HCT116 (cell line): ENCODE data around the gene PCIF1. TPM values are rescaled to one million over a fixed set of nuclear protein-coding genes. Genes with fewer than 3 reads are reported as not detected.

ENCODE experiments used
- ATAC-seq: fragments of 200-7000 bp; cut with Tn5 transposase; 2 replicates; pipeline ENCODE4 v1.9.1; 2020; ENCODE audit warnings: mild to moderate bottlenecking, moderate library complexity
- BruUV-seq: library from RNA; stranded (reverse); fragments of 400-500 nt; replicated peaks from 2 replicates; lab custom pipeline; 2021; lab: Mats Ljungman, UMichigan
- CTCF ChIA-PET: fragments of 300-600 bp; sonication (Branson Sonifier 250); formaldehyde crosslinking; loops from one replicate; lab custom pipeline; 2021; ENCODE audit warnings: antibody characterized with exemption; lab: Charles Lee
- POLR2A ChIA-PET: fragments of 300-600, 350-600 bp; sonication (Branson Sonifier 250); formaldehyde crosslinking; loops from one replicate; lab custom pipeline; 2021; ENCODE audit warnings: antibody characterized with exemption; lab: Charles Lee
- RAD21 ChIA-PET, 2 experiments: fragments of 300-600 bp; sonication (Branson Sonifier 250); formaldehyde crosslinking; loops; one replicate each; lab custom pipeline; 2023; ENCODE audit warnings: low total read pairs in 2 of 2; ENCODE audit not compliant: uncharacterized antibody in 2 of 2, unreplicated experiment in 2 of 2, low non-redundant PET in 1 of 2; lab: Charles Lee
- DNase-seq: peaks from one replicate; pipeline ENCODE4 v3.0.0-alpha.2; 2010; ENCODE audit warnings: low read depth, low spot score
- H2AFZ ChIP-seq: fragments of 200-600 bp; shearing (Covaris generic), sonication (generic); 2 replicates; pipeline ENCODE4 v1.6.1; 2017; ENCODE audit warnings: low read depth, mixed run types, mixed read lengths, antibody characterized with exemption, low read length; ENCODE audit not compliant: poor library complexity, severe bottlenecking
- H3K27ac ChIP-seq: 2 replicates; pipeline ENCODE4 v1.5.1; 2012; ENCODE audit warnings: low read depth, low read length
- H3K27me3 ChIP-seq: fragments of 200-600 bp; sonication (generic); 2 replicates; pipeline ENCODE4 v1.6.1; 2016; ENCODE audit warnings: mixed run types, low read length, mixed read lengths; ENCODE audit not compliant: insufficient read depth
- H3K36me3 ChIP-seq, 2 experiments: fragments of 200-500 bp in 1 of 2; fragments of 200-600 bp in 1 of 2; sonication (Bioruptor generic) in 1 of 2; sonication (generic) in 1 of 2; 2 replicates each; pipeline versions ENCODE4 v1.5.1 to v1.6.1; 2014 to 2016; ENCODE audit warnings: low read length in 2 of 2, inconsistent platforms in 1 of 2, mixed read lengths in 1 of 2, mixed run types in 1 of 2; ENCODE audit not compliant: insufficient read depth in 2 of 2, control insufficient read depth in 1 of 2
- H3K4me1 ChIP-seq, 2 experiments: fragments of 200-600 bp in 1 of 2; sonication (generic) in 1 of 2; 2 replicates each; pipeline versions ENCODE4 v1.5.1 to v1.6.1; 2012 to 2017; ENCODE audit warnings: low read length in 2 of 2, inconsistent platforms in 1 of 2, mild to moderate bottlenecking in 1 of 2, mixed read lengths in 1 of 2, mixed run types in 1 of 2, moderate library complexity in 1 of 2; ENCODE audit not compliant: insufficient read depth in 2 of 2, control insufficient read depth in 1 of 2
- H3K4me2 ChIP-seq: fragments of 200-600 bp; sonication (generic); 2 replicates; pipeline ENCODE4 v1.6.1; 2017; ENCODE audit warnings: mixed run types, low read length, mixed read lengths
- H3K4me3 ChIP-seq, 2 experiments: fragments of 200-600 bp in 1 of 2; sonication (generic) in 1 of 2; replicated peaks in 1 of 2; 2 replicates each; pipeline ENCODE4 v1.5.1; 2011 to 2016; ENCODE audit warnings: low read length in 2 of 2, control low read depth in 1 of 2, low read depth in 1 of 2, mild to moderate bottlenecking in 1 of 2, mixed read lengths in 1 of 2, mixed run types in 1 of 2
- H3K79me2 ChIP-seq: fragments of 200-600 bp; sonication (generic); 2 replicates; pipeline ENCODE4 v1.6.1; 2017; ENCODE audit warnings: mild to moderate bottlenecking, mixed run types, low read length, moderate library complexity, mixed read lengths; ENCODE audit not compliant: insufficient read depth
- H3K9ac ChIP-seq: fragments of 200-600 bp; sonication (generic); 2 replicates; pipeline ENCODE4 v1.6.1; 2016; ENCODE audit warnings: low read length, mixed read lengths
- H3K9me2 ChIP-seq: fragments of 200-600 bp; sonication (generic), shearing (Covaris generic); 2 replicates; pipeline ENCODE4 v1.6.1; 2017; ENCODE audit warnings: mixed run types, mild to moderate bottlenecking, moderate library complexity; ENCODE audit not compliant: insufficient read depth
- H3K9me3 ChIP-seq, 2 experiments: fragments of 200-500 bp in 1 of 2; fragments of 200-600 bp in 1 of 2; sonication (Bioruptor generic) in 1 of 2; sonication (generic) in 1 of 2; 2 replicates each; pipeline ENCODE4 v1.6.1; 2014 to 2017; ENCODE audit warnings: low read length in 2 of 2, mixed read lengths in 2 of 2, inconsistent platforms in 1 of 2, low read depth in 1 of 2, mild to moderate bottlenecking in 1 of 2, mixed run types in 1 of 2, moderate library complexity in 1 of 2; ENCODE audit not compliant: control insufficient read depth in 1 of 2, insufficient read depth in 1 of 2
- H4K20me1 ChIP-seq: fragments of 200-600 bp; sonication (generic), shearing (Covaris generic); 2 replicates; pipeline ENCODE4 v1.6.1; 2017; ENCODE audit warnings: mixed run types, mild to moderate bottlenecking, moderate library complexity; ENCODE audit not compliant: insufficient read depth
- ATF3 ChIP-seq: IDR thresholded peaks from 2 replicates; pipeline ENCODE4 v1.6.1; 2012
- CBX3 ChIP-seq: IDR thresholded peaks from 2 replicates; pipeline ENCODE4 v1.6.1; 2012; ENCODE audit warnings: low read depth
- CEBPB ChIP-seq: IDR thresholded peaks from 2 replicates; pipeline ENCODE4 v1.6.1; 2012; ENCODE audit warnings: low read depth
- ELF1 ChIP-seq: IDR thresholded peaks from 2 replicates; pipeline ENCODE4 v1.6.1; 2012; ENCODE audit warnings: low read depth, borderline replicate concordance
- EZH2 ChIP-seq: fragments of 200-600 bp; sonication (generic); IDR thresholded peaks from 2 replicates; pipeline ENCODE4 v1.6.1; 2017; ENCODE audit warnings: antibody characterized with exemption, mixed run types
- FOSL1 ChIP-seq: IDR thresholded peaks from 2 replicates; pipeline ENCODE4 v1.6.1; 2012; ENCODE audit warnings: low read depth
- JUND ChIP-seq: IDR thresholded peaks from 2 replicates; pipeline ENCODE4 v1.6.1; 2012
- MAX ChIP-seq: IDR thresholded peaks from 2 replicates; pipeline ENCODE4 v1.6.1; 2012
- POLR2A ChIP-seq: IDR thresholded peaks from 2 replicates; pipeline ENCODE4 v1.7.0; 2011; ENCODE audit warnings: borderline replicate concordance; ENCODE audit not compliant: insufficient read depth, insufficient read length; ENCODE audit errors: extremely low read depth
- RAD21 ChIP-seq: IDR thresholded peaks from 2 replicates; pipeline ENCODE4 v1.6.1; 2012; ENCODE audit warnings: low read depth, mild to moderate bottlenecking
- SIN3A ChIP-seq: IDR thresholded peaks from 2 replicates; pipeline ENCODE4 v1.6.1; 2012; ENCODE audit warnings: low read depth
- SP1 ChIP-seq: IDR thresholded peaks from 2 replicates; pipeline ENCODE4 v1.6.1; 2012; ENCODE audit warnings: low read depth
- SRF ChIP-seq: IDR thresholded peaks from 2 replicates; pipeline ENCODE4 v1.6.1; 2012; ENCODE audit warnings: low read depth
- TCF7L2 ChIP-seq: IDR thresholded peaks from 2 replicates; pipeline ENCODE4 v1.7.0; 2011; ENCODE audit warnings: borderline replicate concordance, inconsistent platforms; ENCODE audit not compliant: insufficient read depth, insufficient read length; ENCODE audit errors: extremely low read depth
- ZBTB33 ChIP-seq: IDR thresholded peaks from 2 replicates; pipeline ENCODE4 v1.6.1; 2011; ENCODE audit warnings: mild to moderate bottlenecking, low read length, moderate library complexity; ENCODE audit not compliant: insufficient replicate concordance; ENCODE audit errors: extremely low read depth
- ZNF274 ChIP-seq: fragments of 200-500 bp; sonication (Bioruptor generic); IDR thresholded peaks from 2 replicates; pipeline ENCODE4 v1.6.1; 2014; ENCODE audit warnings: mild to moderate bottlenecking, low read depth, low read length, inconsistent platforms
- intact Hi-C: fragments of 100-400 bp; cut with micrococcal nuclease; formaldehyde crosslinking; loops from 2 replicates; pipeline ENCODE4 v1.10.0; 2022
- total RNA-seq: library from RNA; stranded (reverse); gene quantifications from one replicate; pipeline ENCODE4 v1.2.1, GENCODE V29; 2021; ENCODE audit not compliant: unreplicated experiment
- TF ChIP-seq, protein P1 (sequence below), 3 experiments: fragments of 200-600 bp in 1 of 3; sonication (generic) in 1 of 3; IDR thresholded peaks in 2 of 3; conservative IDR thresholded peaks in 1 of 3; 2 replicates each; pipeline ENCODE4 v1.5.1; 2012 to 2017; ENCODE audit warnings: low read depth in 2 of 3, low read length in 2 of 3, antibody characterized with exemption in 1 of 3, borderline replicate concordance in 1 of 3, control low read depth in 1 of 3, mild to moderate bottlenecking in 1 of 3, mixed read lengths in 1 of 3, mixed run types in 1 of 3, moderate library complexity in 1 of 3; ENCODE audit not compliant: insufficient read depth in 1 of 3
- TF ChIP-seq, protein P2 (sequence below): IDR thresholded peaks from 2 replicates; pipeline ENCODE4 v1.6.1; 2012; ENCODE audit warnings: low read depth

Gene PCIF1
- total RNA-seq, 1 experiment from 2014 or later = 31.8 TPM

- Histone ChIP-seq H3K9me3 (no peaks in the 10 kb centered on the region), H3K4me1 (peaks cover 11 to 24% of the 10 kb centered on the region in 2 experiments; a peak in 3 of 4 replicates), H3K9me2 (no peaks in the 10 kb centered on the region), H2AFZ (peak within 1 kb of the TSS; percentile 52), H3K79me2 (peaks cover 28% of the 10 kb centered on the region), H3K4me3 (peak within 1 kb of the TSS; percentile 94 to 97), H3K4me2 (peak within 1 kb of the TSS; percentile 76), H3K27ac (peak within 1 kb of the TSS; percentile 100), H3K27me3 (no peaks in the 10 kb centered on the region), H4K20me1 (no peaks in the 10 kb centered on the region), H3K36me3 (peaks cover 12 to 26% of the 10 kb centered on the region in 2 experiments; a peak in 3 of 4 replicates), H3K9ac (peak within 1 kb of the TSS; percentile 80)
- ATAC-seq (peak; percentile 85), DNase-seq (peak; percentile 95)
- intact Hi-C loops = loop anchor here (5.0 kb wide), 1 partner anchor 160 kb away; the partner anchor contains the start of gene UBE2C
- CTCF ChIA-PET = interaction anchor here (2.6 to 4.7 kb wide), 3 partner anchors 13 to 42 kb away, joined by 10 to 46 read pairs (median 30); partner anchors contain the start of gene PCIF1
- POLR2A ChIA-PET = interaction anchor here (0.9 to 4.0 kb wide), 2 partner anchors 38 to 138 kb away, joined by 3 to 36 read pairs; partner anchors contain the start of genes PCIF1 and SNX21
- BruUV-seq = no TSS peak
- RAD21 ChIA-PET = no interaction called here
- TF ChIP-seq RAD21 (no peak), JUND (peak; percentile 60; the same call in 1 of the 2 replicates), ZBTB33 (peak; percentile 9), EZH2 (no peak), SIN3A (no peak), ZNF274 (no peak), CEBPB (no peak), ELF1 (peak; percentile 86; the same call in 1 of the 2 replicates), FOSL1 (no peak), TCF7L2 (peak; percentile 83), SP1 (peak; percentile 67), SRF (no peak), CBX3 (peak; percentile 73; the same call in 1 of the 2 replicates), ATF3 (no peak), MAX (peak; percentile 84), POLR2A (no peak)
- TF ChIP-seq, protein P1, sequence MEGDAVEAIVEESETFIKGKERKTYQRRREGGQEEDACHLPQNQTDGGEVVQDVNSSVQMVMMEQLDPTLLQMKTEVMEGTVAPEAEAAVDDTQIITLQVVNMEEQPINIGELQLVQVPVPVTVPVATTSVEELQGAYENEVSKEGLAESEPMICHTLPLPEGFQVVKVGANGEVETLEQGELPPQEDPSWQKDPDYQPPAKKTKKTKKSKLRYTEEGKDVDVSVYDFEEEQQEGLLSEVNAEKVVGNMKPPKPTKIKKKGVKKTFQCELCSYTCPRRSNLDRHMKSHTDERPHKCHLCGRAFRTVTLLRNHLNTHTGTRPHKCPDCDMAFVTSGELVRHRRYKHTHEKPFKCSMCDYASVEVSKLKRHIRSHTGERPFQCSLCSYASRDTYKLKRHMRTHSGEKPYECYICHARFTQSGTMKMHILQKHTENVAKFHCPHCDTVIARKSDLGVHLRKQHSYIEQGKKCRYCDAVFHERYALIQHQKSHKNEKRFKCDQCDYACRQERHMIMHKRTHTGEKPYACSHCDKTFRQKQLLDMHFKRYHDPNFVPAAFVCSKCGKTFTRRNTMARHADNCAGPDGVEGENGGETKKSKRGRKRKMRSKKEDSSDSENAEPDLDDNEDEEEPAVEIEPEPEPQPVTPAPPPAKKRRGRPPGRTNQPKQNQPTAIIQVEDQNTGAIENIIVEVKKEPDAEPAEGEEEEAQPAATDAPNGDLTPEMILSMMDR (IDR thresholded peaks at IDR 0.05 in 2 of 3, conservative IDR thresholded peaks at IDR 0.05 in 1 of 3; ENCODE audit: borderline replicate concordance in 1 of 3, insufficient read depth in 1 of 3, low read depth in 2 of 3, low read length in 2 of 3) = no peak
- TF ChIP-seq, protein P2, sequence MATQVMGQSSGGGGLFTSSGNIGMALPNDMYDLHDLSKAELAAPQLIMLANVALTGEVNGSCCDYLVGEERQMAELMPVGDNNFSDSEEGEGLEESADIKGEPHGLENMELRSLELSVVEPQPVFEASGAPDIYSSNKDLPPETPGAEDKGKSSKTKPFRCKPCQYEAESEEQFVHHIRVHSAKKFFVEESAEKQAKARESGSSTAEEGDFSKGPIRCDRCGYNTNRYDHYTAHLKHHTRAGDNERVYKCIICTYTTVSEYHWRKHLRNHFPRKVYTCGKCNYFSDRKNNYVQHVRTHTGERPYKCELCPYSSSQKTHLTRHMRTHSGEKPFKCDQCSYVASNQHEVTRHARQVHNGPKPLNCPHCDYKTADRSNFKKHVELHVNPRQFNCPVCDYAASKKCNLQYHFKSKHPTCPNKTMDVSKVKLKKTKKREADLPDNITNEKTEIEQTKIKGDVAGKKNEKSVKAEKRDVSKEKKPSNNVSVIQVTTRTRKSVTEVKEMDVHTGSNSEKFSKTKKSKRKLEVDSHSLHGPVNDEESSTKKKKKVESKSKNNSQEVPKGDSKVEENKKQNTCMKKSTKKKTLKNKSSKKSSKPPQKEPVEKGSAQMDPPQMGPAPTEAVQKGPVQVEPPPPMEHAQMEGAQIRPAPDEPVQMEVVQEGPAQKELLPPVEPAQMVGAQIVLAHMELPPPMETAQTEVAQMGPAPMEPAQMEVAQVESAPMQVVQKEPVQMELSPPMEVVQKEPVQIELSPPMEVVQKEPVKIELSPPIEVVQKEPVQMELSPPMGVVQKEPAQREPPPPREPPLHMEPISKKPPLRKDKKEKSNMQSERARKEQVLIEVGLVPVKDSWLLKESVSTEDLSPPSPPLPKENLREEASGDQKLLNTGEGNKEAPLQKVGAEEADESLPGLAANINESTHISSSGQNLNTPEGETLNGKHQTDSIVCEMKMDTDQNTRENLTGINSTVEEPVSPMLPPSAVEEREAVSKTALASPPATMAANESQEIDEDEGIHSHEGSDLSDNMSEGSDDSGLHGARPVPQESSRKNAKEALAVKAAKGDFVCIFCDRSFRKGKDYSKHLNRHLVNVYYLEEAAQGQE = no peak
These were observed 37.4 kb downstream of the PCIF1 start, which contains the start of gene ZNF335 for GRCh38 chr20:45971675-45972499. Gene ZNF335, minus strand, starts transcription at chr20:45972203. Its CDS starts 793 bp downstream, at chr20:45971410.
